Panc1 (cell line): Measurements from ENCODE around the gene NCS1. TPM values are rescaled to one million over a fixed set of nuclear protein-coding genes. Genes with fewer than 3 reads are reported as not detected.

Source experiments
- ATAC-seq: fragments of 200-7000 bp; cut with Tn5 transposase; 2 replicates; pipeline ENCODE4 v1.9.1; 2020; ENCODE audit warnings: mild to moderate bottlenecking, moderate library complexity
- BruUV-seq: library from RNA; stranded (reverse); fragments of 400-500 nt; replicated peaks from 2 replicates; lab custom pipeline; 2021; lab: Mats Ljungman, UMichigan
- CTCF ChIA-PET: fragments of 300-600 bp; sonication (Branson Sonifier 250); formaldehyde crosslinking; loops from one replicate; lab custom pipeline; 2022; ENCODE audit warnings: antibody characterized with exemption; lab: Charles Lee
- POLR2A ChIA-PET: fragments of 300-600 bp; sonication (Branson Sonifier 250); formaldehyde crosslinking; loops from one replicate; lab custom pipeline; 2022; ENCODE audit warnings: antibody characterized with exemption; lab: Charles Lee
- DNase-seq: peaks from one replicate; pipeline ENCODE4 v3.0.0-alpha.2; 2010; ENCODE audit warnings: low read depth, low spot score
- H3K27ac ChIP-seq: 2 replicates; pipeline ENCODE4 v1.5.1; 2011; ENCODE audit warnings: mild to moderate bottlenecking, low read length, inconsistent platforms
- H3K27me3 ChIP-seq: fragments of 200-500 bp; sonication (Bioruptor generic); 2 replicates; pipeline ENCODE4 v1.6.0; 2014; ENCODE audit warnings: low read length, inconsistent platforms; ENCODE audit not compliant: control insufficient read depth, insufficient read depth
- H3K36me3 ChIP-seq: fragments of 200-500 bp; sonication (Bioruptor generic); 2 replicates; pipeline ENCODE4 v1.5.1; 2014; ENCODE audit warnings: inconsistent platforms, mild to moderate bottlenecking, low read length, moderate library complexity; ENCODE audit not compliant: control insufficient read depth, insufficient read depth
- H3K4me1 ChIP-seq: 2 replicates; pipeline ENCODE4 v1.5.1; 2011; ENCODE audit warnings: inconsistent platforms, mild to moderate bottlenecking, low read length, moderate library complexity; ENCODE audit not compliant: control insufficient read depth, insufficient read depth
- H3K4me3 ChIP-seq, 2 experiments: 2 replicates each; pipeline ENCODE4 v1.5.1; 2011 to 2012; ENCODE audit warnings: low read depth in 2 of 2, low read length in 2 of 2, mild to moderate bottlenecking in 2 of 2, inconsistent platforms in 1 of 2, moderate library complexity in 1 of 2
- H3K9me3 ChIP-seq: fragments of 200-500 bp; sonication (Bioruptor generic); 2 replicates; pipeline ENCODE4 v1.5.1; 2014; ENCODE audit warnings: low read depth, mild to moderate bottlenecking, inconsistent platforms, low read length, moderate library complexity; ENCODE audit not compliant: control insufficient read depth, insufficient read depth
- CTCF ChIP-seq: fragments of 450-650 bp; IDR thresholded peaks from 2 replicates; pipeline ENCODE4 v1.5.1; 2017; ENCODE audit warnings: mild to moderate bottlenecking
- POLR2AphosphoS5 ChIP-seq: IDR thresholded peaks from 2 replicates; pipeline ENCODE4 v1.6.1; 2012; ENCODE audit warnings: mild to moderate bottlenecking, low read depth, low read length, moderate library complexity
- REST ChIP-seq, 2 experiments: IDR thresholded peaks; 2 replicates each; pipeline ENCODE4 v1.6.1; 2011 to 2012; ENCODE audit warnings: low read depth in 2 of 2, control low read depth in 1 of 2, low read length in 1 of 2, mild to moderate bottlenecking in 1 of 2, moderate library complexity in 1 of 2; ENCODE audit not compliant: insufficient read depth in 1 of 2
- SIN3A ChIP-seq: IDR thresholded peaks from 2 replicates; pipeline ENCODE4 v1.6.1; 2012; ENCODE audit warnings: low read depth, mild to moderate bottlenecking, low read length, moderate library complexity, borderline replicate concordance; ENCODE audit not compliant: insufficient read depth
- TCF7L2 ChIP-seq: IDR thresholded peaks from 2 replicates; pipeline ENCODE4 v1.6.1; 2011; ENCODE audit warnings: mild to moderate bottlenecking, low read depth, low read length, inconsistent platforms
- in situ Hi-C: cut with HindIII; loops from 2 replicates; pipeline ENCODE4 v1.10.0; 2016; ENCODE audit warnings: low sequenced_read_pairs, low pct_unique_long_range_greater_than_20kb
- intact Hi-C: fragments of 100-400 bp; cut with micrococcal nuclease; formaldehyde crosslinking; loops from one replicate; pipeline ENCODE4 v1.10.0; 2022; ENCODE audit not compliant: unreplicated experiment
- total RNA-seq: library from RNA; stranded (reverse); gene quantifications from one replicate; pipeline ENCODE4 v1.2.1, GENCODE V29; 2021; ENCODE audit not compliant: unreplicated experiment

The NCS1 gene
- total RNA-seq, 1 experiment from 2014 or later = 31.6 TPM

DNA sequence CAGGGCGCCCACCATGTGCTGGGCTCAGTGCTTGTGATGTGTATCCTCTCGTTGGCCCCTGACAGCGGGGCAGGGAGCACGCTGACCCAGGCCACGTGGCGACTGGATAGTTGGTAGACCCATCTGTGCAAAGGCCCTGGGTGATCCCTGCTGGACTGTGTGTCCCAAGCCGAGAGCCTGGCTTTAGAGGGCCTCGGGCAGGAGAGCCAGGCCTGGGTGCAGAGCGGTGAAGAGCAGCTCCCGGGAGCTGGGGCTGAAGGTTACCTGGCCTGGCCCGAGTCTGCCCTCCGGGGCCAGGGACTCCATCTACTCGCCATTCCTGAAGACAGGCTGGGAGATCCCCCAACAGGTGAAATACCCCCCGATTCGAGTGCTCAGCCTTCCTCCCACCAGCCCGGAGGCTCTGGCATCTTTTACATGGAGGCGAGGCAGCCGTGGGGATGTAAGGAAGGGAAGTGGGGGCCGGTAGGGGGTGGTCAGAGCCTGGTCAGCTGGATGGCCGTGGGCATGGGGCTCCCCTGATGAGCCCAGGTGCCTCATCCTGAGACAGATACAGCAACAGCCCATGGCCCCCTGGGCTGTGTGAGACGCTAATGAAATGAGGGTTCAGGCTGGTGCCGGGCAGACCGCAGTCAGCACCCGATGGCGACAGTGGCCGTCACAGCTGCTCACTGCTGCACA, 19.0 kb downstream of the NCS1 start:
- ChIA-PET CTCF (no interaction called here), POLR2A (no interaction called here)
- DNase-seq = no peak
- H3K9me3 ChIP-seq = no peaks in the 10 kb centered on the region
- intact Hi-C loops (no loop called here), in situ Hi-C loops (no loop called here)
- peaks cover 18% of the 10 kb centered on the region for H3K4me1 ChIP-seq
- H3K36me3 ChIP-seq = no peaks in the 10 kb centered on the region
- H3K4me3 ChIP-seq = no peak overlapping the region
- no peaks in the 10 kb centered on the region for H3K27me3 ChIP-seq
- BruUV-seq = no TSS peak
- ATAC-seq = no peak
- TF ChIP-seq CTCF (no peak), POLR2AphosphoS5 (no peak), TCF7L2 (no peak), REST (IDR thresholded peaks at IDR 0.05; ENCODE audit: insufficient read depth in 1 of 2, low read depth in 2 of 2, low read length in 1 of 2) (no peak), SIN3A (no peak)
- no peak overlapping the region for H3K27ac ChIP-seq

- DNase-seq (no peak), ATAC-seq (no peak)
- no peaks in the 10 kb centered on the region for H3K27me3 ChIP-seq
- H3K36me3 ChIP-seq = no peaks in the 10 kb centered on the region
- H3K9me3 ChIP-seq = no peaks in the 10 kb centered on the region
- no peak overlapping the region for H3K4me3 ChIP-seq
- intact Hi-C loops (no loop called here), in situ Hi-C loops (no loop called here)
- no peak for TF ChIP-seq REST (IDR thresholded peaks at IDR 0.05; ENCODE audit: insufficient read depth in 1 of 2, low read depth in 2 of 2, low read length in 1 of 2)
- TF ChIP-seq SIN3A = no peak
- no peak for TF ChIP-seq POLR2AphosphoS5
- no peak for TF ChIP-seq CTCF
- TF ChIP-seq TCF7L2 = no peak
- H3K27ac ChIP-seq = no peak overlapping the region
- BruUV-seq = no TSS peak
- POLR2A ChIA-PET = no interaction called here
- CTCF ChIA-PET = no interaction called here
- H3K4me1 ChIP-seq = peaks cover 13% of the 10 kb centered on the region
These were observed 19.5 kb downstream of the NCS1 start for GRCh38 chr9:130191749-130192120.
